CD4-positive, alpha-beta T cell treated with Interleukin-10 for 1 hour (primary cell): ENCODE measurements around the gene OSBPL7.

Source experiments
- DNase-seq: peaks from one replicate; pipeline ENCODE4 v3.0.0-alpha.2; 2020

OSBPL7 gene

GRCh38 chr17:47760409-47761140 lies 61.0 kb downstream of the OSBPL7 start:
- no peak for DNase-seq

GRCh38 chr17:47757386-47757785 lies 64.2 kb downstream of the OSBPL7 start:
- no peak for DNase-seq
